HepG2 (cell line): ENCODE data around the gene SREBF1. TPM values are rescaled to one million over a fixed set of nuclear protein-coding genes. Genes with fewer than 3 reads are reported as not detected.

Experiments
- AKAP8 ChIP-seq: sonication (generic); formaldehyde crosslinking; IDR thresholded peaks from 2 replicates; pipeline ENCODE4 v1.5.1; 2020; ENCODE audit warnings: mild to moderate bottlenecking, missing genetic modification reagents
- ATF7-NPFF ChIP-seq: sonication (generic); formaldehyde crosslinking; IDR thresholded peaks from 2 replicates; pipeline ENCODE4 v1.8.1; 2023; ENCODE audit warnings: mild to moderate bottlenecking, low read depth, missing genetic modification reagents, moderate library complexity
- BATF2 ChIP-seq: sonication (generic); formaldehyde crosslinking; IDR thresholded peaks from 2 replicates; pipeline ENCODE4 v1.8.0; 2022; ENCODE audit warnings: mild to moderate bottlenecking, missing genetic modification reagents, moderate library complexity
- ELF4 ChIP-seq: sonication (generic); formaldehyde crosslinking; IDR thresholded peaks from 2 replicates; pipeline ENCODE4 v1.5.0; 2020; ENCODE audit warnings: missing genetic modification reagents, mild to moderate bottlenecking, moderate library complexity, borderline replicate concordance
- LBX2 ChIP-seq: sonication (generic); formaldehyde crosslinking; IDR thresholded peaks from 2 replicates; pipeline ENCODE4 v1.5.0; 2020; ENCODE audit warnings: missing genetic modification reagents, mild to moderate bottlenecking, borderline replicate concordance
- MIXL1 ChIP-seq: IDR thresholded peaks from 2 replicates; pipeline ENCODE4 v1.6.1; 2016
- NFYC ChIP-seq: IDR thresholded peaks from 2 replicates; pipeline ENCODE4 v1.6.1; 2016; ENCODE audit warnings: missing genetic modification reagents, missing compliant biosample characterization
- RFXAP ChIP-seq: sonication (generic); formaldehyde crosslinking; IDR thresholded peaks from 2 replicates; pipeline ENCODE4 v1.4.0; 2020; ENCODE audit warnings: missing genetic modification reagents, borderline replicate concordance
- SP2 ChIP-seq: sonication (generic); formaldehyde crosslinking; IDR thresholded peaks from 2 replicates; pipeline ENCODE4 v1.5.1; 2020; ENCODE audit warnings: mild to moderate bottlenecking, missing genetic modification reagents
- TBX3 ChIP-seq: fragments of 450-650 bp; IDR thresholded peaks from 2 replicates; pipeline ENCODE4 v1.6.1; 2017; ENCODE audit warnings: antibody characterized with exemption, mild to moderate bottlenecking, inconsistent platforms, borderline replicate concordance
- XRCC5 ChIP-seq: fragments of 200-400 bp; formaldehyde crosslinking; optimal IDR thresholded peaks from 2 replicates; pipeline ENCODE3; 2017; ENCODE audit warnings: mild to moderate bottlenecking, low read length
- ZBTB38 ChIP-seq: sonication (generic); formaldehyde crosslinking; IDR thresholded peaks from 2 replicates; pipeline ENCODE4 v1.5.1; 2020; ENCODE audit warnings: mild to moderate bottlenecking, missing genetic modification reagents
- ZHX1 ChIP-seq: sonication (generic); formaldehyde crosslinking; IDR thresholded peaks from 2 replicates; pipeline ENCODE4 v1.8.1; 2022; ENCODE audit warnings: low read depth, mild to moderate bottlenecking, missing genetic modification reagents
- ZNF20 ChIP-seq: sonication (generic); formaldehyde crosslinking; IDR thresholded peaks from 2 replicates; pipeline ENCODE4 v1.4.0; 2020; ENCODE audit warnings: mild to moderate bottlenecking, moderate library complexity, missing genetic modification reagents
- ZNF230 ChIP-seq: sonication (generic); formaldehyde crosslinking; IDR thresholded peaks from 2 replicates; pipeline ENCODE4 v1.4.0; 2020; ENCODE audit warnings: mild to moderate bottlenecking, missing genetic modification reagents
- ZNF414 ChIP-seq: sonication (generic); formaldehyde crosslinking; IDR thresholded peaks from 2 replicates; pipeline ENCODE4 v1.5.0; 2020; ENCODE audit warnings: missing genetic modification reagents
- ZNF550 ChIP-seq: sonication (generic); formaldehyde crosslinking; IDR thresholded peaks from 2 replicates; pipeline ENCODE4 v1.4.0; 2020; ENCODE audit warnings: mild to moderate bottlenecking, missing genetic modification reagents, borderline replicate concordance
- ZNF577 ChIP-seq: sonication (generic); formaldehyde crosslinking; IDR thresholded peaks from 2 replicates; pipeline ENCODE4 v1.4.0; 2020; ENCODE audit warnings: mild to moderate bottlenecking, low read depth, missing genetic modification reagents, borderline replicate concordance
- ZNF703 ChIP-seq: sonication (generic); formaldehyde crosslinking; IDR thresholded peaks from 2 replicates; pipeline ENCODE4 v1.5.1; 2020; ENCODE audit warnings: missing genetic modification reagents, mild to moderate bottlenecking, moderate library complexity, borderline replicate concordance
- ZNF746 ChIP-seq: sonication (generic); formaldehyde crosslinking; IDR thresholded peaks from 2 replicates; pipeline ENCODE4 v1.8.0; 2022; ENCODE audit warnings: mild to moderate bottlenecking, missing genetic modification reagents
- ZNF83 ChIP-seq: sonication (generic); formaldehyde crosslinking; IDR thresholded peaks from 2 replicates; pipeline ENCODE4 v1.4.0; 2020; ENCODE audit warnings: missing genetic modification reagents, mild to moderate bottlenecking, borderline replicate concordance
- polyA plus RNA-seq, 8 experiments: library from polyadenylated mRNA; depleted of rRNA in 3 of 8; stranded (reverse) in 7 of 8; unstranded in 1 of 8; fragments of >200 nt; fragmentation: Illumina TruSeq in 4 of 8; extraction: Trizol in 4 of 8; gene quantifications; 2 replicates each; pipeline versions ENCODE4 v1.2.1 to v1.2.3, GENCODE V29; 2011 to 2016; ENCODE audit warnings: low read depth in 4 of 8, missing spikeins in 1 of 8, mixed read lengths in 1 of 8; ENCODE audit not compliant: insufficient read depth in 1 of 8
- total RNA-seq, 5 experiments: library from RNA; depleted of rRNA; stranded (reverse); fragments of >200 nt; fragmentation: Illumina TruSeq; extraction: Trizol; gene quantifications; 2 replicates each; pipeline ENCODE4 v1.2.3, GENCODE V29; 2016; ENCODE audit warnings: low read depth in 1 of 5
- TF ChIP-seq, protein P1 (sequence below): sonication (generic); formaldehyde crosslinking; IDR thresholded peaks from 2 replicates; pipeline ENCODE4 v1.5.1; 2020; ENCODE audit warnings: missing genetic modification reagents, mild to moderate bottlenecking, borderline replicate concordance

SREBF1 gene
- total and polyA plus RNA-seq, 2 of the 13 experiments (the other 11 are each of a cell fraction or from before 2014, with no cell fraction given) = 34.3 to 38.0 TPM

GRCh38 chr17:17839791-17840707 lies 3.3 kb upstream of the SREBF1 start (continued):
- TF ChIP-seq XRCC5 (peak; percentile 29), ZNF577 (no peak), ELF4 (CRISPR knock-in tag) (0 out of 2 replicates have a peak, but pooled peaks have one; percentile 60), ZNF83 (CRISPR knock-in tag) (peak; percentile 53; the same call in 1 of the 2 replicates), TBX3 (no peak), NFYC (CRISPR knock-in tag) (peak; percentile 74), AKAP8 (CRISPR knock-in tag) (peak; percentile 37; the same call in 1 of the 2 replicates), ATF7-NPFF (peak; percentile 73), LBX2 (CRISPR knock-in tag) (no peak), ZNF414 (CRISPR knock-in tag) (peak; percentile 84; the same call in 1 of the 2 replicates), SP2 (CRISPR knock-in tag) (peak; percentile 58), ZNF746 (CRISPR knock-in tag) (peak; percentile 28; the same call in 1 of the 2 replicates), ZNF550 (CRISPR knock-in tag) (no peak), ZHX1 (peak; percentile 77; the same call in 1 of the 2 replicates), RFXAP (CRISPR knock-in tag) (no peak; the same call in 1 of the 2 replicates), ZNF230 (peak; percentile 27; the same call in 1 of the 2 replicates), BATF2 (CRISPR knock-in tag) (peak; percentile 78; the same call in 1 of the 2 replicates), ZNF703 (no peak), ZNF20 (CRISPR knock-in tag) (peak; percentile 65; the same call in 1 of the 2 replicates), ZBTB38 (CRISPR knock-in tag) (peak; percentile 40; the same call in 1 of the 2 replicates), MIXL1 (CRISPR knock-in tag) (peak; percentile 60)
- TF ChIP-seq, protein P1, sequence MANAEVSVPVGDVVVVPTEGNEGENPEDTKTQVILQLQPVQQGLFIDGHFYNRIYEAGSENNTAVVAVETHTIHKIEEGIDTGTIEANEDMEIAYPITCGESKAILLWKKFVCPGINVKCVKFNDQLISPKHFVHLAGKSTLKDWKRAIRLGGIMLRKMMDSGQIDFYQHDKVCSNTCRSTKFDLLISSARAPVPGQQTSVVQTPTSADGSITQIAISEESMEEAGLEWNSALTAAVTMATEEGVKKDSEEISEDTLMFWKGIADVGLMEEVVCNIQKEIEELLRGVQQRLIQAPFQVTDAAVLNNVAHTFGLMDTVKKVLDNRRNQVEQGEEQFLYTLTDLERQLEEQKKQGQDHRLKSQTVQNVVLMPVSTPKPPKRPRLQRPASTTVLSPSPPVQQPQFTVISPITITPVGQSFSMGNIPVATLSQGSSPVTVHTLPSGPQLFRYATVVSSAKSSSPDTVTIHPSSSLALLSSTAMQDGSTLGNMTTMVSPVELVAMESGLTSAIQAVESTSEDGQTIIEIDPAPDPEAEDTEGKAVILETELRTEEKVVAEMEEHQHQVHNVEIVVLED (CRISPR knock-in tag) = peak; percentile 80
